ENCODE data around the gene TMEM190. TPM values are rescaled to one million over a fixed set of nuclear protein-coding genes. Genes with fewer than 3 reads are reported as not detected.

The TMEM190 gene
- total and polyA plus RNA-seq, 2 of the 8 experiments (the other 6 are each of a cell fraction or from before 2014, with no cell fraction given), result 1.6 TPM; not detected in 1

GRCh38 chr19:55410168-55410567, 33.5 kb downstream of the TMEM190 start (continued):
- no peak for TF ChIP-seq CREB1 (IDR thresholded peaks at IDR 0.05)
